NCI-H1092 treated with DMSO at 0.1 percent for 48 hours (cell line): Measurements from ENCODE around the gene HEATR1.
A peak's percentile ranks its signal among the peaks of the same experiment; 100 is the strongest.
"Not testable (repeated sequence)": the region's sequence is repeated elsewhere in the genome, so short reads cannot be mapped to it uniquely, and the experiment has no call there.

Experiments
- DNase-seq: peaks from one replicate; lab custom pipeline; 2025; lab: John Stamatoyannopoulos, UW

The HEATR1 gene

DNA sequence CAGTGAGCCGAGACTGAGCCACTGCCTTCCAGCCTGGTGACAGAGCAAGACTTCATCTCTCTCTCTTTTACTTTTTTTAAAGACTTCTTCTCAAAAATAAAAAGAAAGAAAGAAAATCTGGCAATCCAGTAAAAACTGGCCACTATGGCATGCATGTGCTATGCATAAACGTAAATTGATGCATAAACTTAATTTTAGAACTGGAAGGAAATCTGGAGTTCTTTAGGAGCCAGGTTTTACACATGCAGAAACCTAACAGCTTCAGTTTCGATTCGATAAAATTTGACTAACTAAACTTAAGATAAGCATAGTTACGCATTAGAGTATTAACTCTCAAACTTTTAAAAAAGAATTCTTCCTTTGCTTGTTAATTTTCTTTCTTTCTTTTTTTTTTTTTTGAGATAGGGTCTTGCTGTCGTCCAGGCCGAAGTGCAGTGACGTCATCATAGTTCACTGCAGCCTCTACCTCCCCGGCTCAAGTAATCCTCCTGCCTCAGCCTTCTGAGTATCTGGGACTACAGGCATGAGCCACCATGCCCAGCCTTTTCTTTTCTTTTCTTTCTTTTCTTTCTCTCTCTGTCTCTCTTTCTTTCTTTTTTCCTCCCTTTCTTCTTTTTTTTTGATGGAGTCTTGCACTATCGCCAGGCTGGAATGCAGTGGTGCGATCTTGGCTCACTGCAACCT is 92.4 kb downstream of the HEATR1 start:
- DNase-seq: no peak

DNA sequence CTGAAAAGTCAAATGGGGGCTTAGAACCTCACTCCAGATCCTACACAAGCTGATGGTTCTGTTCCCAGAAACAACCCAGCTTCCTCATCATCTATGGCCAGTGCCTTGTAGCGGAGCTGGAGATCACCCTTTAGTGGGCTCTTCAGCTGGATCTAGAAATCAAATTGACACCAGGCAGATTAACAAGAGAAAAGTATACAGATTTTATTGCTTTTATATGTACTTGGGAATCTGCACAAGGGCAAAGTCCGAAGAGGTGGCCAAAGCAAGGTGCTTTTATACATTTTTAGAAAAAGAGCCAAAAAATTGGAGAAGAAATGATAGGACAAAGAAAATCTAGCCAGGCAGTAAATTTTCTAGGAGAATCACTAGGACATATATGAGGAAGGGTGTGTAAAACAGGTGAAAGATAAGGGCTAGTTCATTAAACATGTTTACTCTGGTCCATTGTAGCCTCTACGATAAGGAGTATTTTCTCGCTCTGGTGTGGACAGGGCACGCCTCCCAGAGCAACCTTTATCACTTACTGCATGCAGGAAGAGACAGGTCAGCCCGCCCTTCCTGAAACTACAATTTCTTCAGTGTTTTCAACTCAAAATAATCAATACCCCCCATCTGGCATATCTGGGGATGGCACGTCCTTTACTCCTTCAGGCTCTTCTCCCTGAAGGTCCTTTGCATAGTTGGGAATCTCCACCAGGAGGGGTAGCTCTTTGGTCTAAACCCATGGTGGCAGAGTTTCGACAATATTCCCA is 94.5 kb downstream of the HEATR1 start:
- DNase-seq: no peak

DNA sequence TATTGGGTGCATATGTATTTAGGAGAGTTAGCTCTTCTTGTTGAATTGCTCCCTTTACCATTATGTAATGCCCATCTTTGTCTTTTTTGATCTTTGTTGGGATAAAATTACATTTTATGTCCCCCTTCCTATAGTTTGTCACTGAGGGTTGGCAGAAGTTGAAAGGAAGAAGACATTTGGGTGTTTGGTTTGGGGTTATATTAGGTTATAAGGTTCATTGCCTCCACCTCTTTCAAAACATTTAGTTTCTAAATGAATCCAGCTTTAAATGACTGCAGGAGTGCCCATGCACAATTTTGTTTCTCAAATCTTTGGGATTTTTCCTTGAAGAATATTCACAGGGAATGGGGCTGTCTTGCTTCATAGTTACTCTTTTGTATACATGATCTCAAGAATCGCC is 95.1 kb downstream of the HEATR1 start:
- no peak for DNase-seq

DNA sequence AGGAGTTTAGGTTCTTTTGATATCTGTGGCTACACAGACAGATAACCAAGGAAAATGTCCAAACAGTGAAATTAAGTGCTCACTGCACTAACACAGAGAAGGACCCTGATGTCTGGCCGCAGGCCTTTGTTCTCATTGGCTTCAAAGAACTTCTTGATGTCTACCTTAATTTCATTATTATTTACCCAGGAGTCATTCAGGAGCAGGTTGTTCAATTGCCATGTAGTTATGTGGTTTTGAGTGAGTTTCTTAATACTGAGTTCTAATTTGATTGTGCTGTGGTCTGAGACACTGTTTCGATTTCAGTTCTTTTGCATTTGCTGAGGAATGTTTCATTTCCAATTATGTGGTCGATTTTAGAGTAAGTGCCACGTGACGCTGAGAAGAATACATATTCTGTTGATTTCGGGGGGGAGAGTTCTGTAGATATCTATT is 95.7 kb downstream of the HEATR1 start:
- no peak for DNase-seq

DNA sequence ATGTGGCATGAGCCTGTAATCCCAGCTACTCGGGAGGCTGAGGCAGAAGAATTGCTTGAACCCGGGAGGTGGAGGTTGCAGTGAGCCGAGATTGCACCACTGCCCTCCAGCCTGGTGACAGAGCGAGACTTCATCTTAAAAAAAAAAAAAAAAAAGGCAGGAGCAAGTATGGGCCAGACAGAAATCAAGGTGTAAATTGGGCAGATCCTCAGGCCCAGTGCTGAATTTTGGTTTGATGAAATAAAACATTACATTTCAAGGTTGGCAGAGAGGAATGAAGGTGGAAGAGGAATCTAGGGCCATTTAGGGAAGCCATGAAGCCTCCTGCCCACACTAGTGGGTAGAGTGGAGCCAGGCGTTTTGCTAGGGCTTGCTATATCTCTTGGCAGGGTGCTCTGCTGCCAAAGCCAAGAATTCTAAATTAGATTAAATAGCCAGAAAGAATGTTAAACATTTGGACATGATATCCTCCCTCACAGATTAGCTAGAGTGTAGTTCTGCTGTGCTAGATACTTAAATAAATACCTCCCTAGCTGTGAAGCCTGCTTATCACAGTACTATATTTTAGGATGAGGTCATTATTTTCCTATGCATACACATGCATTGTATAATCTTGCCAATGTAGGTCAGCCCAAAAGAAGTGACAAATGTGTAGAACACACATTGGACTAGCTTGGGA is 97.2 kb downstream of the HEATR1 start:
- DNase-seq: peak; percentile 51

DNA sequence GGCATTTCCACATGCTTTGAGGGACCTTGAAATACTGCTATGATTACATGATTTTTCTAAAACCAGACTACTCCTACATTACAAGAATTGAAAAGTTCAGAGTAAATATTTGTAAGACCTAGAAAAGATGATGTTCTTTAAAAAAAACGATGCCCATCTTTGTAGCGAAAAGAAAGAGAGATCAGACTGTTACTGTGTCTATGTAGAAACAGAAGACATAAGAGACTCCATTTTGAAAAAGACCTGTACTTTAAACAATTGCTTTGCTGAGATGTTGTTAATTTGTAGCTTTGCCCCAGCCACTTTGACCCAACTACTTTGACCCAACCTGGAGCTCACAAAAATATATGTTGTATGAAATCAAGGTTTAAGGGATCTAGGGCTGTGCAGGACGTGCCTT is 100.0 kb downstream of the HEATR1 start:
- not testable (repeated sequence) for DNase-seq

DNA sequence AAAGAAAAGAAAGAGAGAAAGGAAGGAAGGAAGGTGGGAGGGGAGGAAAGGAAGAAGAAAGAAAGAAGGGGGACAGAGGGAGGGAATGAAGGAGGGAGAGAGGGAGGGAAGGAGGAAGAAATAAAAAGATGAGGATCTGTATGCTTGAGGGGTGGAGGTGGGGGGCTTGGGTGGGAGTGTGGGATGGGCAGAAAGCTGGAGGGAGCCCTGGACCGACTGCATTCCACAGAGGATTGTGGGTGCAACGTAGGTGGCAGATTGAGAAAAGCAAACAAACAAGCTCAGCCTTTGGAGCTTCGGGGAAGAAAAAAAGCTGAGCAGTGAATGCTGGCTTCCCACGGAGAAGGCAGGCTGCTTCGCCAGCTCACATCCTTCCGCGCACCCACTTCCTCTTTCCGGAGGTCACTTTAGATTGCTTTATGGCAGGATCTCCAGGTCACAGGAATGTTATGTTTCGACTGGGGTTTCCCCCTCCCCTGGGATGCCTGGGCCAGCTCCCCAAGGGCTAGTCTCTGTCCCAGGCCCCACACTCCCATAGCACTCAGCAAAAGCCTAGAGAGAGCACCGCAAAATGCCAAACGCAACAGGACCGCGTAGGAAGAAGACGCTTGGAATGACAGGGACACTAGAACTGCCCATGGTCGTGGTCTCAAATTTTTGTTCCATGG is 101.2 kb downstream of the HEATR1 start:
- DNase-seq: no peak

DNA sequence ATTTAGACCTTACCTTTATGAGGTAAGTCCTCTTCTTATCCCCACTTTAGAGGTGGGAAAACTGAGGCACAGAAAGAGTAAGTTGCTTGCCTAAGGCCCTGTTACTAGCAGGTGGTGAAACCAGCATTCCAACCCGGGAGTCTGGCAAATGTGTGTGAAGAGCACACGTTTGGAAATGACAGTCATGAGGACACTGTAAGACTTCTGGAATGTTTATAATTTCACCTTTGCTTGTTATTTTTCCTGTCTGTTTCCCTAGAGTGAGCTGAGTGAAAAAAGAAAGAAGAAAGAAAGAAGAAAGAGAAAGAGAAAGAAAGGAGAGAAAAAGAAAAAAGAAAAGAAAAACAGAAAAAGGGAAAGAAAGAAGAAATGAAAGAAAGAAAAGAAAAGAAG is 101.7 kb downstream of the HEATR1 start:
- DNase-seq: no peak

DNA sequence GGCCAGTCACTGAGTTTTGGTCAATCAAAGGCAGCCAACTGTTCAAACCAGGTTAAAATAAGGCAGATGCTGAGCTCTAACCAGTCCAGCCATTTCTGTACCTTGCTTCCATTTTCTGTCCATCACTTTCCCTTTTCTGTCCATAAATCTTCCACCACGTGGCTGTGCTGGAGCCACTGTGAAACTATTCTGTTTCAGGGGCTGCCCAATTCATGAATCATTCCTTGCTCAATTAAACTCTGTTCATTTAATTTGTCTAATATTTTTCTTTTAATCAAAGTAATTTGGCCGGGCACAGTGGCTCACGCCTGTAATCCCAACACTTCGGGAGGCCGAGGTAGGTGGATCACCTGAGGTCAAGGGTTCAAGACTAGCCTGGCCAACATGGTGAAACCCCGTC is 103.2 kb downstream of the HEATR1 start:
- DNase-seq: no peak
